HG03175 (cell line): Measurements from ENCODE around the gene RTBDN.

Experiments used
- ATAC-seq: cut with Tn5 transposase; IDR thresholded peaks from one replicate; pipeline ENCODE4 v1.9.1; 2021; ENCODE audit warnings: mild to moderate bottlenecking, moderate library complexity; ENCODE audit not compliant: unreplicated experiment

RTBDN gene

GRCh38 chr19:12793290-12794195 lies 40.8 kb downstream of the RTBDN start:
- ATAC-seq = peak; percentile 33

DNA sequence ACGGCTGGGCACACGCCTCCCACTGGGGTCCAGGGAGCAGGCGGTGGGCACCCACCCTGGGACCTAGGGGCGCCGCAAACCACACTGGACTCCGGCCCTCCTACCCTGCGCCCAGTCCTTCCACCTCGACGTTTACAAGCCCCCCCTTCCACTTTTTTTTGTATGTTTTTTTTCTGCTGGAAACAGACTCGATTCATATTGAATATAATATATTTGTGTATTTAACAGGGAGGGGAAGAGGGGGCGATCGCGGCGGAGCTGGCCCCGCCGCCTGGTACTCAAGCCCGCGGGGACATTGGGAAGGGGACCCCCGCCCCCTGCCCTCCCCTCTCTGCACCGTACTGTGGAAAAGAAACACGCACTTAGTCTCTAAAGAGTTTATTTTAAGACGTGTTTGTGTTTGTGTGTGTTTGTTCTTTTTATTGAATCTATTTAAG lies 41.5 kb downstream of the RTBDN start:
- no peak for ATAC-seq

DNA sequence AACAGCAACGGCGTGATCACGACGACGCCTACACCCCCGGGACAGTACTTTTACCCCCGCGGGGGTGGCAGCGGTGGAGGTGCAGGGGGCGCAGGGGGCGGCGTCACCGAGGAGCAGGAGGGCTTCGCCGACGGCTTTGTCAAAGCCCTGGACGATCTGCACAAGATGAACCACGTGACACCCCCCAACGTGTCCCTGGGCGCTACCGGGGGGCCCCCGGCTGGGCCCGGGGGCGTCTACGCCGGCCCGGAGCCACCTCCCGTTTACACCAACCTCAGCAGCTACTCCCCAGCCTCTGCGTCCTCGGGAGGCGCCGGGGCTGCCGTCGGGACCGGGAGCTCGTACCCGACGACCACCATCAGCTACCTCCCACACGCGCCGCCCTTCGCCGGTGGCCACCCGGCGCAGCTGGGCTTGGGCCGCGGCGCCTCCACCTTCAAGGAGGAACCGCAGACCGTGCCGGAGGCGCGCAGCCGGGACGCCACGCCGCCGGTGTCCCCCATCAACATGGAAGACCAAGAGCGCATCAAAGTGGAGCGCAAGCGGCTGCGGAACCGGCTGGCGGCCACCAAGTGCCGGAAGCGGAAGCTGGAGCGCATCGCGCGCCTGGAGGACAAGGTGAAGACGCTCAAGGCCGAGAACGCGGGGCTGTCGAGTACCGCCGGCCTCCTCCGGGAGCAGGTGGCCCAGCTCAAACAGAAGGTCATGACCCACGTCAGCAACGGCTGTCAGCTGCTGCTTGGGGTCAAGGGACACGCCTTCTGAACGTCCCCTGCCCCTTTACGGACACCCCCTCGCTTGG lies 42.1 kb downstream of the RTBDN start:
- ATAC-seq = no peak

DNA sequence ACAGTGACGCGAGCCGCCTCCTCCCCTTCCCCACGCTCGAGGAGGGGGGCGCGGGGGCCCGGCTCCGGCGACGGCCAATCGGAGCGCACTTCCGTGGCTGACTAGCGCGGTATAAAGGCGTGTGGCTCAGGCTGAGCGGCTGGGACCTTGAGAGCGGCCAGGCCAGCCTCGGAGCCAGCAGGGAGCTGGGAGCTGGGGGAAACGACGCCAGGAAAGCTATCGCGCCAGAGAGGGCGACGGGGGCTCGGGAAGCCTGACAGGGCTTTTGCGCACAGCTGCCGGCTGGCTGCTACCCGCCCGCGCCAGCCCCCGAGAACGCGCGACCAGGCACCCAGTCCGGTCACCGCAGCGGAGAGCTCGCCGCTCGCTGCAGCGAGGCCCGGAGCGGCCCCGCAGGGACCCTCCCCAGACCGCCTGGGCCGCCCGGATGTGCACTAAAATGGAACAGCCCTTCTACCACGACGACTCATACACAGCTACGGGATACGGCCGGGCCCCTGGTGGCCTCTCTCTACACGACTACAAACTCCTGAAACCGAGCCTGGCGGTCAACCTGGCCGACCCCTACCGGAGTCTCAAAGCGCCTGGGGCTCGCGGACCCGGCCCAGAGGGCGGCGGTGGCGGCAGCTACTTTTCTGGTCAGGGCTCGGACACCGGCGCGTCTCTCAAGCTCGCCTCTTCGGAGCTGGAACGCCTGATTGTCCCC lies 42.9 kb downstream of the RTBDN start, which contains the start of gene JUNB:
Gene JUNB, plus strand, starts transcription at position 142 of the 706 bp plus-strand sequence. Its CDS starts 286 bp downstream, at position 428.
- peak; percentile 34 for ATAC-seq

GRCh38 chr19:12790628-12791344 lies 43.6 kb downstream of the RTBDN start:
- ATAC-seq = no peak

DNA sequence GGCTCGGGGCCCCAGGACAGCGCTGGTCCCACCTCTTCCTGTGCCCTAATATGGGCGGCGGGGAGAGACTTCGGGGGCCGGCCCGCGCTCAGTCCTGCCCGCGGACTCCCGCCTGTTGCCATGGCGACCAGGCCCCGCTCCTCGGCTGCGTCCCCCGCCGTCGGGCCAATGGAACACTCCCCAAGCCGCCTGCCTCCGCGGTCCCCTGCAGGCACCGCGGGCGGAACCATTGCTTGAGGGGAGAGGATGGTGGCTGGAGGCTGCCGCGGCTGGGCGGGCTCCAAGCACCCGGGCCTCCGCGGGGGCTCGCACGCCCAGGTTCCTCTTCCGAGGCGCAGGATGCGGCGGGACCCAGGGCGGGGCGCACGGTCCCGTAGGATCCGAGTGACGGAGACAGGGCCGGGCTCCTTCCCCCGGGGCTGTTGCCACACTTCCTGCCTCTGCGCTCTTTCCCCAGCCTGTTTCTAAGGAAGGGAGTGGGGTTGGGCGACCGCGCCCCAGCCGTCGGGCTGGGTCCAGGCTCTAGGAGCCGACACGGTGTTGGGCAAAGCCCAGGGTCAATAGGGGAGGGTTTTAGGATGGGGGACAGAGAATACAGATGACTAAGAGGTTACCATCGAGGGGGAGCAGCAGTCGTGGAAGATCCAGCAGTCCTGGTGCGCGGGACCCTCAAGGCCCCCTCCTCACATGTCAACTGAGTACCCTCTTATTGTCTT lies 44.3 kb downstream of the RTBDN start:
- ATAC-seq = peak; percentile 42

DNA sequence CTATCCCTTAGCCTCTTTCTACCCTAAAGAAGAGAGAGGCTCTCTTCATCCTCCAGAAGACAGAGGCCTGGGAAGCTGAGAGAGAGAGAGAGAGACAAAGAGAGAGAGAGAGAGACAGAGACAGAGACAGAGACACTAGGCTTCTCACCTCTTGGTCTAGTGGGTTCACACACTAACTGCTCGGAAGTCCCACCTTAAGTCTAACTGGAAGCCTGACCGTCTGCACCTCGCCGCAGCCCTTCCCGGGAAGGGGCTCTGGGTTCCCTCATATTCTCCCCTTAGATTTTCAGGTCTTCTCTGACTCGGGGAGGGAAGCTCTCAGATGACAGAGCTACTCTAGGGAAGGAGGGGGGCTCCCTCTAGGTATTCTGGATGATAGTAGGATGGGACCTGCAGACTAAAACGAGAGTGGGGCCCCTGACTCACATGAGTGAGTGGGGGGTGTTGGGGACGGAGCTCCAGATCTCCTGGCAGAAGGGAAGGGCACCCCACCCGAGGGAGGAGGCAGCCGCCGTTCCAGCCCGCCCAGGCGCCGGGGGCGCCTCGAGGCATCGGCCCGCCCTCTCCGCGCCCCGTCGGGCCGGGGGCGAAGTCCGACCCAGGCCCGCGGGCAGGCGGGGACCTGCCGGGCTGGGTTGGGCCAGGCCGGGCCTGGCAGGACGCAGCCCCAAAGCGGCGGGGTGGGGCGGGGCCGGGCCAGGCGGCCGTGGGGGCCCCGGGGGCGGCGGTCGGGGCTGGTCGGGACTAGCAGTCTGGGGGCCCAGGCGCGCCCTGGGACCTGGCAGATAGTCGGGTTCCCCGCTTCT lies 45.1 kb downstream of the RTBDN start:
- peak; percentile 2 for ATAC-seq

GRCh38 chr19:12788682-12789097 lies 45.7 kb downstream of the RTBDN start:
- ATAC-seq = no peak

- ATAC-seq = no peak
Observed at GRCh38 chr19:12788042-12788681, 46.2 kb downstream of the RTBDN start.

DNA sequence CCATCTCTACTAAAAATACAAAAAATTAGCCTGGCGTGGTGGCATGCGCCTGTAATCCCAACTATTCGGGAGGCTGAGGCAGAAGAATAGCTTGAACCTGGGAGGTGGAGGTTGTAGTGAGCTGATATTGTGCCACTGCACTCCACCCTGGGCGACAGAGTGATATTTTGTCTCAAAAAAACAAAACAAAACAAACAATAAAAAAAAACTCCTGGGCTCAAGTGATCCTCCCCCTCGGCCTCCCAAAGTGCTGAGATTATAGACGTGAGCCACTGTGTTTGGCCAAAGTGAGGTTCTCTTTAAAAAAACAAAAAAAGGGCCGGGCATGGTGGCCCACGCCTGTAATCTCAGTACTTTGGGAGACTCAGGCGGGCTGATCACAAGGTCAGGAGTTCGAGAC lies 46.9 kb downstream of the RTBDN start:
- ATAC-seq = no peak

DNA sequence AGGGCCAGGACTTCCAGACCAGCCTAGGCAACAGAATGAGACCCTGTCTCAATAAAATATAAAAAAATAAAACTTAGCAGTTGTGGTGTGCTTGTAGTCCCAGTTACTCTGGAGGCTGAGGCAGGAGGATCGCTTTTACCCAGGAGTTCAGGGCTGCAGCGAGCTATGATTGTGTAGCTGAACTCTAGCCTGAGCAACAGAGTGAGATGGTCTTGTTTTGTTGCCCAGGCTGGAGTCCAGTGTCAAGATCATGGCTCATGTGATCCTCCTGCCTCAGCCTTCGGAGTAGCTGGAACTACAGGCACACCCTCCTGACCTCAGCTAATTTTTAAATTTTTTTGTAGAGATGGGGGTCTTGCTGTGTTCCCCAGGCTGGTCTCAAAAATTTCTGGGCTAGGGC lies 47.4 kb downstream of the RTBDN start:
- no peak for ATAC-seq

DNA sequence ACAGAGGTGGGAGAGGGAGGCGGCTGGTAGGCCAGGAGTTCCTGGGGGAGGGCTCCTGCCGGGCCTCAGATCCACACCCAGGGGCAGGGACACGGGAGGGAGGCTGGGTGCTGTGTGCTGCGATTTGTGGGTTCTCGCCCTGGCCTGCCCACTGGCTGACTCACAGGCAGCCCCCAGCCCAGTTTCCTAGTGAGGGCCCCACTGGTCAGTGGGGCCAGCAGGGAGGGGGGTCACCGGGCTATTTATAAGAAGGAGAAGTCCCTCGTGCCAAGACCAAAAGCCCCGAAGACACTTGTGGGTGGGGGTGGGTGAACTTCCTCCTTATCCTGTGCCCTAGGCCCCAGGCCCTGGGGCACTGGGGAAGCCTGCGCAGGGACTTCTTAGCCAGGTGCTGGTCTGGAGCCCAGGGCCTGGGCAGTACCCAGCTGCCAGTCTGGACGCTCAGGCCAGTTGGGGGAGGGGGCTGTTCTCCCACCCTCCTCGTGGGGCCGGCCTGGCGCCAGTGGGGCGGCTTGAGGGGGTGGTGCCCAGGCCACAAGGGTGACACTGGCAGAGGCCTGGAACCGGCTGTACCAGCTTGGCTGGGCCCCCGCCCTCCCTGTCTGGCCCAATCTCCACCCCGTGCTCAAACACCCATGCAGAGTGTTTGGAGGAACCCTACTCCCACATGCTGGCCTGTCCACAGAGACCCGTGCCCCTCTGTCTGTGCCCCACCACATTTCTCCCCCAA lies 48.1 kb downstream of the RTBDN start:
- ATAC-seq = no peak

GRCh38 chr19:12785431-12786031 lies 48.8 kb downstream of the RTBDN start:
- ATAC-seq = no peak

GRCh38 chr19:12784871-12785430 lies 49.4 kb downstream of the RTBDN start:
- ATAC-seq = no peak

DNA sequence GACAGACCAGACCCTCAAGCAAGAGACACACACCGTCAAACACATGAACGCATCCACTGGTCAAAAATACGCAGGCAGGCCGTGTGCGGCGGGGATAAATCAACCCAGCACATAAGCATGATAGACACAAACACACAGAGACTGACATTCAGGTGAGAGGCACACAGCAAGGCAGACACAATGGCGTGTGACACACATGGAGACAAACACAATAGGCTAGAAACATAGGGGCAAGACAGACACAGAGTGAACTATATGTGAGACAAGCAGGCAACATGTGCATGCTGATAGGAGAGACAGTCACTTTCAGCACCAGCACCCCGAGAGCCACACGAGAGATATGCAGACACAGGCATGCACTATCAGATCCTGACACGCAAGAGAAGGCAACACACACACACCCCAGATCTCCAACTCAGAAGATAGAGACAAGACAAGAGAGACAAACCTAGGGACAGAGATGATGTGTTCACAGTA lies 49.9 kb downstream of the RTBDN start:
- ATAC-seq = no peak

DNA sequence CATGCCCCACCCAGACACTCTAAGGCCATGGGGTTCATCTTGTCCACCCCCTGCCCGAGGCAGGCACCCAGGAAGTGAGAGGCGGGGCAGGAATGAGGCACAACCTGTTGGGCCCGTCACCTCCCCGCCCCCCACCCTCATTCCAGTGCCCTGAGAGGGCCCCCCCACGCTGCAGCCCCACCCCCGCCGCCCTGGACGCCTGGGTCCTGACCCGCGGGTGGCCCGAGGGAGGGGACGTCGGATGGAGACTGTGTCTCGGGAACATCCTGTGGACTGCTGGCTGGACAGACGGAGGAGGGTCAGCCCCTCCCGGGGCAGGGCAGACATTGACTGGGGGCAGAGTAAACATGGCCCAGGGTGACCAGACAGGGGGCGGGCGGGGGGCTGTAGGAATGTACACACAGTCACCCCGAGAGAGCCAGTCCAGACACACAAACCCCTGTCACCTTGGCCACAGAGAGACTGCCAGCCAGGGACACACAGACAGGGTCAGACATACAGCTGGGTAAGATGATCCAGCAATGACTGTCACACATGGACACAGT lies 50.5 kb downstream of the RTBDN start:
- ATAC-seq = no peak
